Spleen (tissue), 7 donors: ENCODE measurements around the gene SLC13A3.

Source experiments
- CTCF ChIP-seq, 11 experiments: fragments of 200-600 bp in 7 of 11; fragments of 450-650 bp in 4 of 11; sonication (generic) in 4 of 11; IDR thresholded peaks in 8 of 11; conservative IDR thresholded peaks in 3 of 11; 1 replicate in 7 of 11; 2 replicates in 4 of 11; pipeline versions ENCODE4 v1.4.0 to v1.8.0; 2016 to 2021; ENCODE audit warnings: antibody characterized with exemption in 11 of 11, inconsistent platforms in 4 of 11, mild to moderate bottlenecking in 1 of 11
- POLR2AphosphoS5 ChIP-seq, 3 donors: sonication (generic); formaldehyde crosslinking; IDR thresholded peaks; one replicate each; pipeline ENCODE4 v1.5.1; 2017; ENCODE audit warnings: antibody characterized with exemption in 3 of 3
- donor health status: DM: no; HTN: no; CAD: no; lungs with moderate emphysema.
- donor health status: DM: no; HTN: no; CAD: no.
- donor health status: DM: no; HTN: no; CAD: no.

DNA sequence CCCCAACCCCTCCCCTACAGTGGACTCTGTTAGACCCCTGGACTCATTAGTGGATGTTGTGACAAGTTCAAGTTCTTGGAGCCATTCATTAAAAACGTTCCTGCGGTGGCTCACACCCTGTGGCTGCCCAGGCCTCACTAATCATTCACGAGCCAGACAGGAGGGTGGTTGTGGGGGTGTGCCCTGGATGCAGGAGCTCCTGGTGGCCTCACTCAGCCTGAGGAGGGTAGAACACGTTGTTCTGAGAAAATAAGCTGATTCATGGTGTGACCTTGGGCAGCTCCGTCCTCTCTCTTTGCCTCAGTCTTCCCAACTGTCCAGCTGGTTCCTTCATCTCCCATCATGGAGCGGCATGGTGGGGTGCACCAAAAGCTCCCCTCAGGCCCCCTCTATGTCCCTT is 16.7 kb downstream of the SLC13A3 start:
- TF ChIP-seq CTCF (IDR thresholded peaks at IDR 0.05 in 8 of 11, conservative IDR thresholded peaks at IDR 0.05 in 3 of 11), result no peak
- no peak for TF ChIP-seq POLR2AphosphoS5 (IDR thresholded peaks at IDR 0.05)
